ENCODE data around the gene ELAPOR2. TPM values are rescaled to one million over a fixed set of nuclear protein-coding genes. Genes with fewer than 3 reads are reported as not detected.

Gene ELAPOR2
- total and polyA plus RNA-seq, 4 donors = 0.47 to 1.4 (median 0.82) TPM

- Histone ChIP-seq H3K4me1 (ENCODE audit: control insufficient read depth in 4 of 4, insufficient read depth in 4 of 4, low read length in 3 of 4) (no peaks in the 10 kb centered on the region), H3K27me3 (ENCODE audit: control insufficient read depth in 4 of 4, insufficient read depth in 4 of 4, low read length in 3 of 4) (no peaks in the 10 kb centered on the region), H3K36me3 (ENCODE audit: control insufficient read depth in 4 of 4, insufficient read depth in 3 of 4, low read depth in 1 of 4, low read length in 3 of 4) (no peaks in the 10 kb centered on the region), H3K9me3 (ENCODE audit: control insufficient read depth in 4 of 4, low read length in 3 of 4) (no peaks in the 10 kb centered on the region), H3K27ac (ENCODE audit: low read depth in 1 of 2, low read length in 2 of 2) (no peak overlapping the region), H3K4me3 (ENCODE audit: low read depth in 1 of 3, low read length in 3 of 3) (no peak overlapping the region), H3K9ac (ENCODE audit: low read depth in 1 of 2, low read length in 2 of 2) (no peak overlapping the region)
- no peak for TF ChIP-seq FOXA1 (IDR thresholded peaks at IDR 0.05)
- no peak for TF ChIP-seq ATF3 (IDR thresholded peaks at IDR 0.05)
- no peak for TF ChIP-seq YY1 (IDR thresholded peaks at IDR 0.05)
- TF ChIP-seq RAD21 (IDR thresholded peaks at IDR 0.05) = no peak
- no peak for TF ChIP-seq GABPA (IDR thresholded peaks at IDR 0.05 in 1 of 2, conservative IDR thresholded peaks at IDR 0.05 in 1 of 2)
- no peak for TF ChIP-seq TAF1 (conservative IDR thresholded peaks at IDR 0.05)
- no peak for TF ChIP-seq REST (IDR thresholded peaks at IDR 0.05)
- TF ChIP-seq FOXA2 (IDR thresholded peaks at IDR 0.05) = no peak
- TF ChIP-seq CTCF (IDR thresholded peaks at IDR 0.05; ENCODE audit: low read depth, low read length, missing input control) = no peak
- no peak for TF ChIP-seq SP1 (IDR thresholded peaks at IDR 0.05)
- no peak for TF ChIP-seq NR2F2 (IDR thresholded peaks at IDR 0.05)
- no peak for TF ChIP-seq RXRA (IDR thresholded peaks at IDR 0.05)
- TF ChIP-seq JUND (IDR thresholded peaks at IDR 0.05) = no peak
- no peak for TF ChIP-seq ZBTB33 (IDR thresholded peaks at IDR 0.05)
- TF ChIP-seq EGR1 (IDR thresholded peaks at IDR 0.05; ENCODE audit: low read depth in 2 of 2) = no peak
- TF ChIP-seq MAX (IDR thresholded peaks at IDR 0.05) = no peak
- TF ChIP-seq HNF4G (IDR thresholded peaks at IDR 0.05) = no peak
- TF ChIP-seq HNF4A (conservative IDR thresholded peaks at IDR 0.05) = no peak
- 85% methylated on average over 1 of the region's 1 CpG for WGBS
- no peak for DNase-seq (ENCODE audit: low spot score)
Measured at GRCh38 chr7:87029078-87029477, 30.4 kb downstream of the ELAPOR2 start.
